Measurements from ENCODE around the gene SND1.

- TF ChIP-seq POLR2A (IDR thresholded peaks at IDR 0.05; ENCODE audit: low read length) (no peak), GATA1 (IDR thresholded peaks at IDR 0.05; ENCODE audit: low read depth, low read length) (no peak)
Measured at GRCh38 chr7:127910670-127911069, 258.7 kb downstream of the SND1 start.

Data from erythroblast (primary cell).